Left ventricle myocardium superior (tissue), 1 donor: ENCODE results near the gene MEX3B. TPM values are rescaled to one million over a fixed set of nuclear protein-coding genes. Genes with fewer than 3 reads are reported as not detected.

Source experiments
- ATAC-seq: fragments of 200-7000 bp; cut with Tn5 transposase; one replicate; pipeline ENCODE4 v1.9.1; 2020; ENCODE audit warnings: mild to moderate bottlenecking, moderate library complexity
- DNase-seq: peaks from one replicate; pipeline ENCODE4 v3.0.0-alpha.2; 2020
- intact Hi-C: fragments of 100-400 bp; cut with micrococcal nuclease; formaldehyde crosslinking; loops from one replicate; pipeline ENCODE4 v1.11.0; 2022
- total RNA-seq: library from RNA; stranded (reverse); fragmentation: NEBNext Ultra II Directional; extraction: Animal tissue kit (Norgen Biotek cat#: 25700); gene quantifications from one replicate; pipeline ENCODE4 v1.2.1, GENCODE V29; 2021
- donor health status: DM: no; HTN: yes; CAD: no; lungs with severe emphysema.

The MEX3B gene
- total RNA-seq, 1 donor from 2014 or later = 3.6 TPM

DNA sequence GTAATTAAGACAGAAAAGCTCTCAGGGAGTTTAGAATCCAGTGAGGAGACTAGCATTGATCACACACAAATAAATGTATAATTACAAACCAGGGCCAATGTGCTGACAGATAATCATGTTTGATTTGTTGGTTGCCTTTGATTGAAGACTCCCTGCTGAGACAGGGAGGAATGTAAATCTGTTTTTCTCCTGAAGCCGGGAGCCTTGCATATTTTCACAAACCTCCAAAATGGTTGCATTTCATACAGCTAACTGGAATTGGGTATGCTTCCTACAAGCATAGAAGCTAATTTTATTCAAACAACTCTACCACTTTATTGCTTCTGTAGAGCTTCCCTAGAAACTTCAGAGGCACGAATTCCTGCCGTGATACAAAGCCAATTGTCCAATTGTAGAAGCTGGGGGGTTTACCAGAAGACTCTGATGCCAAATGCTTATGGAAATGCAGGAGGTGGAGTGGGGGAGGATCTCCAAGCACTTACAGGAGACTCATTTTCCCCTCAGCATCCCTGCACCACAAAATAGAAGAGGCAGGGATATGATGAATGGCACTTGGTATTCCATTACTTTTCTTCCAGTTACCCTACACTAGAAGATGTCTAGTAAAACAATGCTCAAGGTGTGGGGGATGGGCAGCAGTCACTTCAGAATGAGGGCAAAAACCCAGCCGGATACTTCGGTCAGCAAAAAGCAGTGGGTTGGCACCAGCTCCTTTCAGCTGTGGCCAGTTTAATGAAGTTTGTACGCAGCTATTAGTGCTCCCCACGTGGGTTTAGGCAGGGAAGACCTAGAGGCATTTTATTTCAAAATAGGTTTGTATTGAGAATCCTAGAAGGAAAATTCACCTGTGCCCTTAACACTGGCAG, 11.4 kb upstream of the MEX3B start:
- no peak for ATAC-seq
- no peak for DNase-seq
- intact Hi-C loops = no loop called here

- intact Hi-C loops = no loop called here
- no peak for ATAC-seq
Observed at GRCh38 chr15:82052751-82053150, 6.9 kb upstream of the MEX3B start.

DNA sequence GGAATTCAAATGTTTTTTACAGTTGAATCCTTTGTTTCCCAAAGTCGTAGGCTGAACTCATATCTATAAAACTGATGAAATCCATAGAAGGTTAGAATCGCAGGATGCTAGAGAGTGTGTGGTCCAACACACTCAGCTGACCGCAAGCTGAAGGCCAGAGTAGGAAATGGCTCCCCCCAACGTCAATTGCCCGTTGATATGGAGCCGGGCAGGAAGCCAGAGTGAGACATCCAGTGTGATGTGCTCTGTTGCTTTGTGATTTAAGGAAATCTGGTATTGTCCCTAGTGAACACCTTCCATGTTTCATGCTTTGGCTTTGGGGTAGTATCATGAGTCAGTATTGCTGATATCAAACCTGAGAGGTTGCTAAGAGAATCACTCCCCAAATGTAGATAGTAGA, 5.8 kb upstream of the MEX3B start:
- peak; percentile 40 for DNase-seq
- ATAC-seq = no peak
- intact Hi-C loops = no loop called here

More at GRCh38 chr15:82052751-82053150, 6.9 kb upstream of the MEX3B start:
- no peak for DNase-seq

DNA sequence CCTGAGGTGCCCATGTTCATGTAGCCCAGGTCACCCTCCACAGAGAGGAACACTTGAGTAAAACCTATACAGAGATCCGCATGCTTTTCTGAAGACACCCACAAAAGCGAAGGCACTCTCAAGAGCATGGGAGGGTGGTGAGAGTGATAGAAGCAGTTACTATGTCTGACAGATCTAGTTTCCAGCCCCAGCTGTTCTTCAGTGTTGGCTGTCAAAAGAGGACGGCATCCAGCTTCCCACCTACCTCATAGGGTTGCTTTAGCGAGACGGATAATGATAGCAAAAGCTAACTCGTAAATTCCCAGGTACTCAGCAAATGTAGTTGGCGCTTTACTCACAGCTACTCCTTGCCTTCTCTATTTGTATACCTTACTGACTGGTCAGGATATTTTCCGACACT, 3.0 kb upstream of the MEX3B start:
- DNase-seq (no peak), ATAC-seq (no peak)
- intact Hi-C loops = loop anchor here (10.0 kb wide), 1 partner anchor 574 kb away; no protein-coding TSS in a partner anchor

DNA sequence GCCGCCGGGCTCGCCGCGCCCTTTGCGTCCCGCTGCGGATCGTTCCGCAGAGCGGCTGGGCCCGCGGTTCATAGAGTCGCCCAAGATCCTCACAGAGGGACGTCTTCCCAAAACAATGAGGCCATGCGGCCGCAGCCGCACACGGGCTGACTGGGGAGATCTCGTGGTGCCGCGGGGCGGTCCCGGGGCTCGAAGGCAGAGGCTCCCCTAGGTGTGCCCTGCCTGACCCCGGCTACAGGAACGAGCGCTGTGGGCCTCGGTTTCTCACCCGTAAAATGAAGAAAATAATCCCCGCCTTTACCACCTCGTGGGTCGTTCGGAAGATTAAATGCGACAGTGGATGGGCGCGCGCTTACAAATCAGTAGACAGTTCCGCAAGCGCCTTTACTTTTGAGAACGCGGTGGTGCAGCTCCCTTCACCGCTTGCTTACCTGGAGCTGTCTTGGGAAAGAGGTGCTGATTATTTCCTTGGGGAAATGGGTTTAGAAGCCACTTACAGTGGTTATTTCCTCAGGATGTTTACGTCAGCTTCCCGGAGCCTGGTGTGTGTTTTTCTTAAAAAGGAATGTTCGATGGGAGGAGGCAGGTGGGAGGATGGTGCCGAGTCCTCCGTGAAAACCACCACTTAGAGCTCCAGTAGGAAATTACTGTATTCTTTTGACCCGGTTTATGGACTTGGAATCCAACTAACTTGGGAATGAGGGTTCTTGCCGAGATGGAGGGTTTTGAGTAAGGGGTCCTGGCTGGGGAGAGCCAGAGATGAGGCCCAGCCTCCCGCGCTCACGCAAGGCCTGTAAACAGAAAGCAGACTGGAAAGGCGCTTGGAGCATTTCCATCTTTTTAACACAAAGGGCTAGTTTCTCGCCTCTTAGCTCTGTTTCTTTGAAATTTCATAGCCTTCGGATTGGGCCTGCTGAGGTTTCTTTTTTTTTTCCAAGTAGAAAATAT, 1.9 kb upstream of the MEX3B start:
- DNase-seq (no peak), ATAC-seq (peak; percentile 1)
- intact Hi-C loops = loop anchor here (10.0 kb wide), 1 partner anchor 573 kb away; no protein-coding TSS in a partner anchor

DNA sequence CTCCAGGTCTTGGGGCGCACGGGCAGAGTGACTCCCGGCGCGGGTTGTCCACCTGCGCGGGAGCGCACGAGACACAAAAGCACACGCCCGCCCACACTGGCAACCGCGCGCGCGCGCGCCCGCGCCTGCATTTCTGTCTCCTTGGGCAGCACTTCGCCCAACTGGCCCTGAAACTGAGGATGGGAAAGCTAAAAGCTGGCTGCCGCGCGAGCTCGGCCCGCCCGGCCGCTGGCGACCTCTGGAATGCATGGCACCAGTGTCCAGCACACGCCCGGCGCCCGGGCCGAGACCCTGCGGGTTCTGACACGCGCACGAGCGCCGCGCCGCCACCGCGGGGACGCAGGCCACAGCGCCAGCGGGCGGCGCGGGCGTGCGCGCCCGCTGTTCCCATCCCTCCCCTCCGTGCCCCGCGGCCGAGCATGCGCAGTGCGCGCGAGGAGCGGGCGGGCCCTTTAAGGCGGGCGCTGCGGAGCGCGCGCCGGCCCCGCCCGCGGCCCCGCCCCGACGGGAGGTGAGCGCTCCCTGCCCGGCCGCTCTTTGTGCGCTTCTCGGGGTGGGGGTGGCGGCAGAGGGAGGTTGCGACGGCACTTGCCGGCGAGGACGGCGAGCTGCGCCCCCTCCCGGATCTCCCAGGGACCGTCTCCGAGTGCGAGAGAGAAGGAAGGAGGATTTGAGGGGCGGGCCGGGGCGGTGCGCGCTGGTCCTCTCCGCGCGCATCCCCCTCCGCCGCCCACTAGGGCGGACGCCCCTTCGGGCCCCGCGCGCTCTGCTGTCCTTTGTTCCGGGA, 1.0 kb upstream of the MEX3B start:
- ATAC-seq (peak; percentile 84), DNase-seq (peak; percentile 95)
- intact Hi-C loops = loop anchor here (10.0 kb wide), 1 partner anchor 572 kb away; no protein-coding TSS in a partner anchor

DNA sequence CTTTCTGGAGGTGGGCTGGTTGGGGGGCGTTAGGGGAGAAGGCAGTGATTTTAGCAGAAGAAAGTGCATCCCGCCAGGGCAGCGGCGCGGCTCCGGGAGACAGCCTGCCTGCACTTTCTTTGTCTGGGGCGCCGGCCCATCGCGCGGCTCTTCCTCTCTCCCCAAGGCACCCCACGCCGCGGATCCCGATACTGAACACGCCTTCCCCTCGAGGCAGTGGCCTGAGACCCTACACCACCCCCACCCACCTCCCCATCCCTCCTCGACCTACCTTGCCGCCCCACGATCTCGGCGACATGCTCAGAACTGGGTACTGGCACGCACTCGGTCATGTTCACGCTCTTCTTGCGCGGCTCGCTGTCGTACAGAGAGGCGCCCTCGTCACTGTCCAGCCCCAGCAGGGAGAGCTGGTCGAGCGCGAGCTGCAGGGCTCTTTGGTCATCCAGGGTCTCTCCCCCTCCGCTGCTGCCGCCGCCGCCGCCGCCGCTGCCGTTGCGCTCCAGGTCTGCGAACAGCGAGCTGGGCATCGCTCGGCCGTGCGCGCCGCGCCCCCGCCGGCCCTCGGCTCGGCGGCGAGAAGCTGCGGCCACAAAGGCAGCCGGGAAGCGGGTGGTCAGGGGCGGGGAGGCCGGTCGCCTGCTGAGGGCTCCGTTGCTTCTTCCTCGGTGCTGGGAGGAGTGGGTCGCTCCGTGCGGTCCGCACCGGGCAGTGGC, 483 bp downstream of the MEX3B start:
- peak; percentile 8 for ATAC-seq
- peak; percentile 69 for DNase-seq
- intact Hi-C loops = loop anchor here (10.0 kb wide), 1 partner anchor 571 kb away; no protein-coding TSS in a partner anchor

DNA sequence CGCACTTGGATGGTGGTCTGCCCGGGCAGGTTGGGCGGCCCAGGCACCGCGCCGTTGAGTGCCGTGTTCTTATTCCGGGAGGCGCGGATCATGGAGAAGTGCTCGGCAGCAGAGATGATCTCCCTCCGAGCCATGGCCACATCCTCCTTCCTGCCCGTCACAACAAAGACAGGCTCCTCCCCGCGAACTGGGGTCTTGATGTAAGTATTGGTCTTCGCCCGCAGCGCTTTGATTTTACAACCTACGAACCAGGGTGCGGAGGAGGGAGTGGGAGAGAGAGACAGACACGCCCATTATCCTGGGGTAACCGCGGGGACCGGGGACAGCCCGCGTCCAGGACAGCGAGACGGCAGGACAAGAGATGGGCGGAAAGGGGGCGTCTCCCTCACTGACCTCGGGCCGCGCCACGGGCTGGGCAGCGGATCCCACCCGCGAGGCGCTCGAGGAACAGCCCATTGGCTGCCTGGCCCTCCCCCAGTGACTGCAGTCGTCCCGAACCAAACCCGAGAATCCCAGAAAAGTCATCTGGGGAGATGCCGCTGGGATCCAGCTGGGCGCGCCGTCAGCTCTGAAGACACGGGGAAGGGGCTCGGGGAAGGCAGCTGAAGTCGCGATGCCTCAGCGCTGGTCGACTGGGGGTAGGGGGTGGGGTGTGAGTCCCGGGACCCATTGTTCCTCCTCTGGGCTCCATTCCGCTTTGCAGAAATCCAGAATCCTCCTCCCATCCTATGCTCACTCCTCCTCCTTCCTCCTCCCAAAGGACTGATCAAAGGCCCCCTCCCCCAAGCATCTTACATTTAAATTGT, 1.2 kb downstream of the MEX3B start:
- DNase-seq (peak; percentile 71), ATAC-seq (no peak)
- intact Hi-C loops = loop anchor here (10.0 kb wide), 1 partner anchor 570 kb away; no protein-coding TSS in a partner anchor

GRCh38 chr15:82043796-82044372, 1.9 kb downstream of the MEX3B start:
- intact Hi-C loops = loop anchor here (10.0 kb wide), 1 partner anchor 569 kb away; no protein-coding TSS in a partner anchor
- peak; percentile 39 for DNase-seq
- ATAC-seq = no peak

- ATAC-seq (no peak), DNase-seq (no peak)
- intact Hi-C loops = loop anchor here (10.0 kb wide), 1 partner anchor 568 kb away; no protein-coding TSS in a partner anchor
Observed at GRCh38 chr15:82043130-82043673, 2.6 kb downstream of the MEX3B start.

GRCh38 chr15:82040862-82041261, 5.0 kb downstream of the MEX3B start:
- peak; percentile 41 for ATAC-seq
- intact Hi-C loops = loop anchor here (10.0 kb wide), 1 partner anchor 566 kb away; no protein-coding TSS in a partner anchor
- peak; percentile 42 for DNase-seq

GRCh38 chr15:82040390-82040789, 5.4 kb downstream of the MEX3B start:
- no peak for DNase-seq
- intact Hi-C loops = loop anchor here (10.0 kb wide), 1 partner anchor 566 kb away; no protein-coding TSS in a partner anchor
- peak; percentile 25 for ATAC-seq

DNA sequence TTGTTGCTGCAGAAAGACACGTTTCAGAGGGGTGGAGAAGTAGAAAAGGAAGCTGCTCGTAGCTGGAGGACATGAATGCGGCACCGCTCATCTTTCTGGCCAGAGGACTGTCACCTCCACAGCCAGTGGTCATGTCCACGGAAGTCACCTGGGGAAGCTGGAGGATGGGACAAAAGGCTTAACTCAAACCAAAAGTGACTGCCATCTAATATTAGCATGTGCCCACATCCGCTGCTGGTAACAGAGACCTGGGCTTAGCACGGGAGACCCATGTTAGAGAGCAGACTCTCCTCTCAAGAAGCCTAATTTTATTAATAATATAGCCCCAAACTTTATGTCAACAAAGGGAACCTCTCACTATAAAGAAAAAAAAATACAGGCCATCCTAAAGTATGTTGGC, 5.9 kb downstream of the MEX3B start:
- ATAC-seq = no peak
- intact Hi-C loops = loop anchor here (10.0 kb wide), 1 partner anchor 565 kb away; no protein-coding TSS in a partner anchor
- DNase-seq = no peak

DNA sequence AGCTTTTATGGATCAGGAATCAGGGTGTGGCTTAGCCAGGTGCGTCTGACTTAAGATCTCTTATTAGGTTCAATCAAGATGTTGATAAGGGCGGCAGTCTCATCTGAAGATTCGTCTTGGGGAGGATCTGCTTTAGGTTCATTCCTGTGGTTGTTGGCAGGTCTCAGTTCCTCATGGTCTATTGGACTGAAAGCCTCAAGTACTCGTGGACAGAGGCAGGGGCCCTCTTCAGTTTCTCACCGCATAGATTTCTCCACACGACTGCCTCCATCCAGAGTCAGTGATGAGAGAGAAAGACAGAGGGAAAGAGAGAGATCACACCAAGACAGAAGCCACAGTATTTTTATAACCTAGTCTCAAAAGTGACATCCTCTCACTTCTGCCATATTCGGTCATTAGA, 9.4 kb downstream of the MEX3B start:
- ATAC-seq (no peak), DNase-seq (no peak)
- intact Hi-C loops = no loop called here

- no peak for ATAC-seq
- intact Hi-C loops = no loop called here
- DNase-seq = no peak
Observed at GRCh38 chr15:82031871-82032270, 13.9 kb downstream of the MEX3B start.

DNA sequence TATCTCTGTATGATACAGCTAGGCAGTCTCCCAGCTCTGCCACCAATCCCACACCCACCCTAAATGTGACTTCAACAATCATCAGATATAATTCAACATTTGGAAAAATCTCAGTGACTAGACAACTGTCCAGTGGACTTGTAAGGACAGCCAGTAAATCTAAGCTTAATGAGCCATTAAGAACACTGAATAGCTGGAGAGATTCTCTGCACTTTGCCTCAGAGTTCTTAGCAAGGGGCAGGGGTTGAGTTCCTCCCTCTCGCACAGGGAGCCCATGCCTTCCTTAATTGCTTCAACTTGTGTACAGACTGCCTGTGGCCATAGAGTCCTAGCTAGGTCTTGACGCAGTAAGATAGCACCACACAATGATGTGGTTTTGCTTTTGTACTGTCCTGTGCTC, 15.6 kb downstream of the MEX3B start:
- no peak for DNase-seq
- ATAC-seq = no peak
- intact Hi-C loops = no loop called here
